Measurements from ENCODE around the gene RACK1. TPM values are rescaled to one million over a fixed set of nuclear protein-coding genes. Genes with fewer than 3 reads are reported as not detected.

Gene RACK1
- total and polyA plus RNA-seq, 2 of the 4 experiments (the other 2 are of a cell fraction): 4,263 to 9,350 TPM

- H3K56ac ChIP-seq (ENCODE audit: extremely low read depth, insufficient read depth, low read length): no peak overlapping the region
- H2BK5ac ChIP-seq (ENCODE audit: low read depth, low read length, poor library complexity, severe bottlenecking): no peak overlapping the region
- no peak overlapping the region for H2BK15ac ChIP-seq (ENCODE audit: low read depth, low read length)
- ChIA-PET POLR2A (ENCODE audit: unreplicated experiment) (interaction anchor here (0.9 kb wide), 1 partner anchor 9 kb away, joined by 3 read pairs; no protein-coding TSS in a partner anchor), CTCF (no interaction called here)
- no peak overlapping the region for H4K5ac ChIP-seq (ENCODE audit: low read depth, low read length)
- no peak overlapping the region for H3K4ac ChIP-seq (ENCODE audit: low read depth, low read length)
- H3K14ac ChIP-seq (replicated peaks; ENCODE audit: low read depth, low read length): no peak overlapping the region
- TF ChIP-seq NFE2L2 (IDR thresholded peaks at IDR 0.05; ENCODE audit: low read depth, low read length): no peak
- TF ChIP-seq SMC3 (IDR thresholded peaks at IDR 0.05; ENCODE audit: low read depth, low read length): no peak
- TF ChIP-seq MAFK (IDR thresholded peaks at IDR 0.05; ENCODE audit: low read depth, low read length): no peak
- no peak for TF ChIP-seq MAZ (IDR thresholded peaks at IDR 0.05; ENCODE audit: borderline replicate concordance, low read depth, low read length)
- no peak for TF ChIP-seq FOS (IDR thresholded peaks at IDR 0.05; ENCODE audit: low read depth, low read length)
- no peak for TF ChIP-seq CEBPB (IDR thresholded peaks at IDR 0.05; ENCODE audit: low read depth, low read length)
- no peak for TF ChIP-seq RFX5 (IDR thresholded peaks at IDR 0.05; ENCODE audit: low read depth, low read length)
- TF ChIP-seq MXI1 (IDR thresholded peaks at IDR 0.05; ENCODE audit: borderline replicate concordance, low read depth, low read length): no peak
- TF ChIP-seq ELK1 (IDR thresholded peaks at IDR 0.05; ENCODE audit: borderline replicate concordance, low read depth, low read length): no peak
- TF ChIP-seq RAD21 (IDR thresholded peaks at IDR 0.05; ENCODE audit: low read length): no peak
- no peak for TF ChIP-seq BHLHE40 (IDR thresholded peaks at IDR 0.05; ENCODE audit: low read depth, low read length)
- no peak for TF ChIP-seq USF2 (IDR thresholded peaks at IDR 0.05; ENCODE audit: low read depth, low read length)
- H3K23ac ChIP-seq (ENCODE audit: low read depth, low read length): no peak overlapping the region
- H2AFZ ChIP-seq (replicated peaks; ENCODE audit: low read length, poor library complexity): no peak overlapping the region
- no peak overlapping the region for H3K18ac ChIP-seq (ENCODE audit: low read depth, low read length)
- H3K27ac ChIP-seq (ENCODE audit: insufficient read depth, low read length): no peak overlapping the region
- H3K4me2 ChIP-seq (ENCODE audit: low read depth, low read length): no peak overlapping the region
- H4K20me1 ChIP-seq (ENCODE audit: insufficient read depth, low read length): no peaks in the 10 kb centered on the region
- DNase-seq (no peak), ATAC-seq (ENCODE audit: low read depth) (peak; percentile 63)
- 42% methylated on average over 2 of the region's 8 CpGs; no CpG with 5 or more reads in 1 of the 2 experiments for WGBS, 2 experiments (ENCODE audit: extremely low coverage in 2 of 2, insufficient read length in 1 of 2)
- in situ Hi-C loops (cut with MboI; ENCODE audit: low sequenced_read_pairs): no loop called here
- no peaks in the 10 kb centered on the region for H3K36me3 ChIP-seq (ENCODE audit: control insufficient read depth, insufficient read depth, low read length)
- no TSS peak for BruUV-seq (replicated peaks)
- H4K8ac ChIP-seq (ENCODE audit: low read depth in 2 of 2, low read length in 2 of 2): no peak overlapping the region
- dilution Hi-C loops (cut with HindIII; ENCODE audit: low sequenced_read_pairs, unreplicated experiment): no loop called here
- no peaks in the 10 kb centered on the region for H3K9me3 ChIP-seq (ENCODE audit: control insufficient read depth, insufficient read depth, low read length)
- H2AK5ac ChIP-seq (ENCODE audit: low read depth, low read length): no peak overlapping the region
- H3K9me1 ChIP-seq (ENCODE audit: insufficient read depth, low read length): peaks cover 2% of the 10 kb centered on the region; the same call in 1 of the 2 replicates
- peaks cover 5% of the 10 kb centered on the region in 2 experiments; a peak in 3 of 4 replicates for H3K79me1 ChIP-seq (ENCODE audit: low read depth in 1 of 2, low read length in 2 of 2)
- no peak overlapping the region for H4K91ac ChIP-seq (ENCODE audit: insufficient read depth, low read depth, low read length)
- H2BK120ac ChIP-seq (ENCODE audit: low read depth, low read length): no peak overlapping the region
- no peak overlapping the region for H3K4me3 ChIP-seq (ENCODE audit: insufficient read depth, low read depth, low read length)
- H3K4me1 ChIP-seq (ENCODE audit: control insufficient read depth, insufficient read depth, low read length): peaks cover 2% of the 10 kb centered on the region
- H2BK20ac ChIP-seq (ENCODE audit: low read depth, low read length): no peak overlapping the region
- H3K27me3 ChIP-seq (ENCODE audit: control insufficient read depth, insufficient read depth, low read length): no peaks in the 10 kb centered on the region; the same call in 1 of the 2 replicates
- no peak overlapping the region for H2AK9ac ChIP-seq (replicated peaks; ENCODE audit: low read depth, low read length, poor library complexity)
- no peak overlapping the region for H3K9ac ChIP-seq (ENCODE audit: low read depth, low read length)
- intact Hi-C loops (cut with micrococcal nuclease): no loop called here
Measured at GRCh38 chr5:181197326-181197951, 46.3 kb downstream of the RACK1 start.
